ENCODE data around the gene SELENOW. TPM values are rescaled to one million over a fixed set of nuclear protein-coding genes. Genes with fewer than 3 reads are reported as not detected.

Gene SELENOW
- 635 and 892 TPM in 2 replicates for total RNA-seq

GRCh38 chr19:47778049-47778953 lies at the start of gene SELENOW:
Gene SELENOW (plus strand): TSS chr19:47778703. CDS start chr19:47778786, 83 bp downstream.

GRCh38 chr19:47745010-47745901 lies 33.2 kb upstream of the SELENOW start, which contains the start of gene NOP53:
Gene NOP53 (plus strand): TSS chr19:47745546. CDS start chr19:47745560, 14 bp downstream.

GRCh38 chr19:47804451-47804850 lies 25.9 kb downstream of the SELENOW start, which contains the start of gene TPRX1:
Gene TPRX1 (minus strand): TSS chr19:47804551. CDS start chr19:47804539, 12 bp downstream.

DNA sequence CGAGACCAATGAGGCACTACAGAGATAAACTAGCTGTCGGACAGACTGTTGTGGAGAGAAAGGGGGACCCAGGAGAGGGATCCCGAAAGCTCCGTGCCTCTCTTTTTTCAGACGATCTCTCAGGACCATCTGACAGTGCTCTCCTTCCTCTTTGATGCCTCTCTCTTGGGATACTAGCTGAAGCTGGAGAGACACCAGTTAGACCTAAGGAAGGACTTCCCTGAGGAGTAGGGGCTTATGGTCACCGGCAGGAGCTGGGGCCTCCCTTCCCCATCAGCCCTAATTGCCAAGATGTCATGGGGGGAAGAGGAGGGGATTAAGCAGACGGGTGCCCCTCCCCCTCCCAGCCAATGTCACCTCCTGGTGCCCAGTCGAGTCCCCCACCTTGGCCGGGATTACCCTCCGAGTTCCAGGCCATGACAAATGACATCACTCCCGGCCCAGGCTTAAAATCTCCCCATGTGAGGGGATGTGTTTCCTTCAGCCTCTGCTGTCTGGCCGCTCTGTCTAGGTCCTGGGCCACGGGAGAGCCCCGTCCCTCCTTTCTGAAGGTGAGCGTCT lies 43.0 kb downstream of the SELENOW start, which contains the start of gene CRX:
Gene CRX, plus strand, starts transcription at position 478 of the 561 bp plus-strand sequence. CDS start 12,507 bp downstream, outside the sequence.

Other genes starting within 250 kb of the SELENOW start
- gene ZNF541, start 205.6 kb upstream of the SELENOW start, total RNA-seq: not detected in 2 replicates
- 1.7 and 5.8 TPM in 2 replicates for gene BICRA, start 169.6 kb upstream of the SELENOW start, total RNA-seq
- 141 and 157 TPM in 2 replicates for gene EHD2, start 65.3 kb upstream of the SELENOW start, total RNA-seq
- gene NOP53, start 33.2 kb upstream of the SELENOW start, total RNA-seq: 141 and 171 TPM in 2 replicates
- gene TPRX1, start 25.8 kb downstream of the SELENOW start, total RNA-seq: not detected in 2 replicates
- gene CRX, start 43.2 kb downstream of the SELENOW start, total RNA-seq: not detected in 2 replicates
- not detected in 2 replicates for gene TPRX2, start 80.5 kb downstream of the SELENOW start, total RNA-seq
- not detected in 2 replicates for gene SULT2A1, start 107.6 kb downstream of the SELENOW start, total RNA-seq
- gene BSPH1, start 213.5 kb downstream of the SELENOW start, total RNA-seq: not detected in 2 replicates
- not detected in 2 replicates for gene ELSPBP1, start 215.9 kb downstream of the SELENOW start, total RNA-seq

Measured in myometrial cell (primary cell).